DOHH2 (cell line): ENCODE data around the gene DYNC1I1.

Experiments
- EZH2phosphoT487 ChIP-seq: fragments of 200-600 bp; sonication (generic); IDR thresholded peaks from 2 replicates; pipeline ENCODE4 v1.6.1; 2017; ENCODE audit warnings: borderline replicate concordance, mild to moderate bottlenecking, antibody characterized with exemption, low read length, moderate library complexity, mixed read lengths
- TF ChIP-seq, protein P1 (sequence below): fragments of 200-600 bp; sonication (generic); IDR thresholded peaks from one replicate; pipeline ENCODE4 v1.5.1; 2014; ENCODE audit warnings: antibody characterized with exemption, mild to moderate bottlenecking, low read depth, low read length; ENCODE audit not compliant: poor library complexity, severe bottlenecking

DNA sequence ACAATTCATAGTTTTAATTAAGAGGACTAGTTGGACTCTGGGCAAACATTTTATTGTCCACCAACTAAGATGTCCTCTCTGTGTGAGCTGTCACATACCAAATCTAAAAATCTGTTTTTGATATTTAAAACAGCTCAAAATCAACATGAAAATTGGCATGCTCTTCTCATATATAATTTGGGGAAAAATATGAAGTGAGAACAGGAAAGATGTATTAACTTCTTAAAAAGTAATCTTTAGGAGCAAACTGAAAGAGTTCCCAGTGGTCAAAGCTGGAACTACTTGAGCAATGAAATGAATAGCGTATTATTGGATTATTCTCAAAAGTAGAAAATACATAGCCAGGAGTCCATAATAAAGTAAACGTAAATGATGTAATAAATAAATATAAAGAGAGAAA lies 147.2 kb downstream of the DYNC1I1 start:
- TF ChIP-seq, protein P1, sequence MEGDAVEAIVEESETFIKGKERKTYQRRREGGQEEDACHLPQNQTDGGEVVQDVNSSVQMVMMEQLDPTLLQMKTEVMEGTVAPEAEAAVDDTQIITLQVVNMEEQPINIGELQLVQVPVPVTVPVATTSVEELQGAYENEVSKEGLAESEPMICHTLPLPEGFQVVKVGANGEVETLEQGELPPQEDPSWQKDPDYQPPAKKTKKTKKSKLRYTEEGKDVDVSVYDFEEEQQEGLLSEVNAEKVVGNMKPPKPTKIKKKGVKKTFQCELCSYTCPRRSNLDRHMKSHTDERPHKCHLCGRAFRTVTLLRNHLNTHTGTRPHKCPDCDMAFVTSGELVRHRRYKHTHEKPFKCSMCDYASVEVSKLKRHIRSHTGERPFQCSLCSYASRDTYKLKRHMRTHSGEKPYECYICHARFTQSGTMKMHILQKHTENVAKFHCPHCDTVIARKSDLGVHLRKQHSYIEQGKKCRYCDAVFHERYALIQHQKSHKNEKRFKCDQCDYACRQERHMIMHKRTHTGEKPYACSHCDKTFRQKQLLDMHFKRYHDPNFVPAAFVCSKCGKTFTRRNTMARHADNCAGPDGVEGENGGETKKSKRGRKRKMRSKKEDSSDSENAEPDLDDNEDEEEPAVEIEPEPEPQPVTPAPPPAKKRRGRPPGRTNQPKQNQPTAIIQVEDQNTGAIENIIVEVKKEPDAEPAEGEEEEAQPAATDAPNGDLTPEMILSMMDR: no peak
- TF ChIP-seq EZH2phosphoT487: no peak
